HG03103 (cell line): ENCODE results near the gene KCNB1.
"Not testable (repeated sequence)": the region's sequence is repeated elsewhere in the genome, so short reads cannot be mapped to it uniquely, and the experiment has no call there.

Experiments
- ATAC-seq: cut with Tn5 transposase; IDR thresholded peaks from one replicate; pipeline ENCODE4 v1.9.1; 2021; ENCODE audit warnings: low read depth; ENCODE audit not compliant: unreplicated experiment

The KCNB1 gene

GRCh38 chr20:49335476-49335875, 147.0 kb downstream of the KCNB1 start:
- no peak for ATAC-seq

DNA sequence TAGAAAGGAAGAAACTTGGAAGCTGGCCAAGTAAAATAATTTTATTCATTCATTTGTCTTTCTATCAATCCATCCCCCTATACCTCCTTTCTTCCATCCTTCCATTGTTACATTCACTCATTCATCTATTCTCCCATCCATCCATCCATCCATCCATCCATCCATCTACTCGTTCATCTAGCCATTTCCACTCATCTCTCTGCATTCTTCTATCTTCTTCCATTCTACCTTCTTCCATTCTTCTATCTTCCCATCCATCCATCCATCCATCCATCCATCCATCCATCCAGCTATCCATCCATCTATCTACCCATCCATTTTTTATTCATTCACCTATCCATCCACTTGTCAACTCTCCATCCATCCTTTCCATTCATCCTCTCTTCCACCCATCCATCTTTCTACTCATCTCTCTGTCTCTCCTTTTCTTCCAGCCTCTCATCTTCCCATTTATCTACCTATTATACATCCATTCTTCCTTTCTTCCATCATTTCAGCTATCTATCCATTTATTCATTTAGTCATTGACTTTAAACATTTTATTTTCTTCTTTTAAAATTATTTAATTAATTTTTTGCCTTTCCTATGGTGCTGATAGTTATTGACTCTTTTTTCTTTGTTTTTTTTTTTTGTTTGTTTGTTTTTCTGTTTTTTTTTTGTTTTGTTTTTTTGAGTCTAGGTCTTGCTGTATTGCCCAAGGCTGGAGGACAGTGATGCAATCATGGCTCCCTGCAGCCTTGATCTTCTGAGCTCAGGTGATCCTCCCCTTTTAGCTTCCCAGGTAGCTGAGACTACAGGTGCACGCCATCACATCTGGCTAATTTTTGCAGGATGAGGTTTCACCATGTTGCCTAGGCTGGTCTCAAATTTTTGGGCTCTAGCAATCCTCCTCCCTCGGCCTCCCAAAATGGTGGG, 151.5 kb downstream of the KCNB1 start:
- ATAC-seq: no peak

GRCh38 chr20:49328790-49329189, 153.7 kb downstream of the KCNB1 start:
- no peak for ATAC-seq

DNA sequence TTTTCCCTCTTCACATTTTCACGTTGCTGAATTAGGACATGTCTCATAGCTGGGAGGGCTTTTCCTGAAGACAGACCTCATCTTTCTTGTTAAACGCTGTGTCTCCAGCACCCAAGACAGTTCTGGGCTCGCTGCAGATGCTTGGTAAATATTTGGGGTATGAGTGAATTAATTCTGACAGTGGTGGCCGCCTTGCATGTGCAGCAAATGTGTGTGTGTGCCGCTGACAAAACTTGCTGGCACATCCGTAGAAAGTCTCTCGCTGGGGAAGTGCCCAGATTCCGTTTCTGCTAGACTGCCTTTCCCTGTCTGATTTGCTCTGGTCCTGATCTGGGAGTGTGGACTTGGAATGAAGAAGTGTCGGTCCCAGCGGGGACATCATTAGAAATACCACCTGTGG, 156.4 kb downstream of the KCNB1 start:
- no peak for ATAC-seq

GRCh38 chr20:49324306-49324705, 158.2 kb downstream of the KCNB1 start:
- no peak for ATAC-seq

- no peak for ATAC-seq
These were observed 158.7 kb downstream of the KCNB1 start for GRCh38 chr20:49323622-49324238.

DNA sequence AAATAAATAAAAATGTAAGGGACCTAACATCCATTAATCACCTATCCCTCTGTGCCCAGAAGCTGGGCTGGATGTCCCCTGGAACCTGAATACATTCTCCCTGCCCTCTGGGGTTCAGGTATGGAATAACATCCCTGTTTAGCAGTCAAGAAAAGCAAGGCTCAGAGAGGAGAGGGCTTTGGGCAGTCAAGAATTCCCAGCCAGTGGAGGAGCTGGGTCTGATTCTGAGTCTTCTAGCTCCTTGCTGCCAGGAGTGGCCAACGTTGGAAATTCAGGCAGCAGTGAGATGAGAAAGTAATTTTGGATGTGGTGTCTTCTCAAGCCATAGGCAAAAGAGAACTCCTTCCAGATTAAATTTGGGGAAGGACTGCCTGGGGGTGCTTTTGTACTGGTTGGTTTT, 162.0 kb downstream of the KCNB1 start:
- no peak for ATAC-seq

DNA sequence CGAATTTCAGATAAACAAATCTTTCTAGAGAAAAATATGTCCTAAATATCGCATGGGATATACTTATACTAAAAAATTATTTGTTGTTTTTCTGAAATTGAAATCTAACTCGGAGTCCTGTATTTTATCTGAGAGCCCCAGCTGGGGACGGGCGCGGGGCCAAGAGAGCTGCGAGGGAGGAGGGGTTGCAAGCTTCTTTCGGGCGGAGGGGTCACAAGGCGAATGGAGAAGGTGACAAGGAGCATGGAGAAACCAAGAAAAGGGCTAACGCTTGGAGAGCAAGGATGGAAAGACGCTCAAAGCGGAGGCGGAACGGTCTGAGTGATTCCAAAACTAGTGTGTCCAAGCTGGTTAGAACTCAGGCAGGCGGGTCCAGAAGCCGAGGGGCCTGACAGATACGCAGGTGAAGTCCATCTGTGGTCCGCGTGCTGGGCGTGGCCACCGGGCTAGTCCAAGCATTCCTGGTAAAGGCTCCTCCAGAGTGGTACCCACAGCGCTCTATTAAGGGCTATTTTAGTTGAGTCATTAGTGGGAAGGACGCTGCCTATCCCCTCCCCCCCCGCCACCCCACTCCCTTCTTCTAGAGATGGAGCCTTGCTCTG, 163.2 kb downstream of the KCNB1 start:
- no peak for ATAC-seq

- ATAC-seq: no peak
These were observed 163.8 kb downstream of the KCNB1 start for GRCh38 chr20:49318430-49319207.

DNA sequence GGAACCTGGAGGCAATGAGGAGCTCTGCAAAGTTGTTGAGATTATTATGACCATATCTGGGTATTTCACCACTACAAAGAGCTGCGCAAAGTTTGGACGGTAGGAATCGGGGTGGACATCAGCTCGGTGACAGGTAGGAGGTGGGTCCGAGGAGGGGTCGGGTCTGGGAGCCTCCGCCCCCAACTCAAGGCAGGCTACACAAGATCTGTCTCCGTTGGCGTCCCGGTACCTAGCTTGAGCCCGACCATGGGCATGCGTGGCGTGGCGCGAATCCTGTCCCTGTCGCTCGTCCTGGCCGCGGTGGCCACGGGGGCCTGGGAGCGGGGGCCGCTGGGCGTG, 164.4 kb downstream of the KCNB1 start:
- no peak for ATAC-seq

GRCh38 chr20:49316704-49317103, 165.8 kb downstream of the KCNB1 start:
- no peak for ATAC-seq

GRCh38 chr20:49315580-49315979, 166.9 kb downstream of the KCNB1 start:
- no peak for ATAC-seq

GRCh38 chr20:49314052-49314451, 168.4 kb downstream of the KCNB1 start:
- ATAC-seq: not testable (repeated sequence)
